GM19463 (cell line): ENCODE results near the gene NETO1.

Experiments used
- ATAC-seq: cut with Tn5 transposase; IDR thresholded peaks from one replicate; pipeline ENCODE4 v1.9.1; 2021; ENCODE audit warnings: mild to moderate bottlenecking, moderate library complexity; ENCODE audit not compliant: unreplicated experiment

The NETO1 gene

GRCh38 chr18:72867746-72868584 is at the start of gene NETO1:
NETO1 (minus strand) TSS chr18:72867987; CDS start chr18:72867291, 696 bp downstream.
- no peak for ATAC-seq

- no peak for ATAC-seq
These were observed 42.3 kb upstream of the NETO1 start for GRCh38 chr18:72910045-72910444.

- no peak for ATAC-seq
These were observed 40.4 kb upstream of the NETO1 start for GRCh38 chr18:72908181-72908580.

GRCh38 chr18:72903033-72903432 is 35.2 kb upstream of the NETO1 start:
- ATAC-seq, result no peak

- no peak for ATAC-seq
These were observed 31.6 kb upstream of the NETO1 start for GRCh38 chr18:72899338-72899737.

- no peak for ATAC-seq
These were observed 31.1 kb upstream of the NETO1 start for GRCh38 chr18:72898870-72899269.

GRCh38 chr18:72895548-72895947 is 27.8 kb upstream of the NETO1 start:
- no peak for ATAC-seq

- ATAC-seq, result no peak
These were observed 10.8 kb upstream of the NETO1 start for GRCh38 chr18:72878561-72878960.

- no peak for ATAC-seq
These were observed 10.4 kb upstream of the NETO1 start for GRCh38 chr18:72878143-72878542.

- no peak for ATAC-seq
These were observed 3.3 kb upstream of the NETO1 start for GRCh38 chr18:72871091-72871490.

- ATAC-seq, result no peak
These were observed 1.7 kb upstream of the NETO1 start for GRCh38 chr18:72869226-72870185.

- no peak for ATAC-seq
These were observed 918 bp upstream of the NETO1 start for GRCh38 chr18:72868585-72869225.

GRCh38 chr18:72866901-72867745 is 664 bp downstream of the NETO1 start:
- ATAC-seq, result no peak

GRCh38 chr18:72866442-72866900 is 1.3 kb downstream of the NETO1 start:
- ATAC-seq, result no peak

- no peak for ATAC-seq
These were observed 4.0 kb downstream of the NETO1 start for GRCh38 chr18:72863754-72864153.

- no peak for ATAC-seq
These were observed 8.7 kb downstream of the NETO1 start for GRCh38 chr18:72859088-72859487.

- ATAC-seq, result no peak
These were observed 18.1 kb downstream of the NETO1 start for GRCh38 chr18:72849671-72850070.

GRCh38 chr18:72848503-72849237 is 19.1 kb downstream of the NETO1 start:
- ATAC-seq, result no peak

GRCh38 chr18:72847771-72848170 is 20.0 kb downstream of the NETO1 start:
- ATAC-seq, result no peak
